Ishikawa (cell line): ENCODE measurements around the gene OXCT2.

Source experiments
- CEBPB ChIP-seq: IDR thresholded peaks from 2 replicates; pipeline ENCODE4 v1.6.1; 2012
- CREB1 ChIP-seq: IDR thresholded peaks from 2 replicates; pipeline ENCODE4 v1.6.1; 2012; ENCODE audit warnings: low read depth
- EGR1 ChIP-seq: IDR thresholded peaks from 2 replicates; pipeline ENCODE4 v1.6.1; 2012
- EP300 ChIP-seq: IDR thresholded peaks from 2 replicates; pipeline ENCODE4 v1.6.1; 2012; ENCODE audit warnings: borderline replicate concordance
- FOXM1 ChIP-seq: IDR thresholded peaks from 2 replicates; pipeline ENCODE4 v1.6.1; 2012; ENCODE audit warnings: low read depth, borderline replicate concordance
- NFIC ChIP-seq: IDR thresholded peaks from 2 replicates; pipeline ENCODE4 v1.6.1; 2012
- RAD21 ChIP-seq: IDR thresholded peaks from 2 replicates; pipeline ENCODE4 v1.6.1; 2012; ENCODE audit warnings: low read depth
- TAF1 ChIP-seq: IDR thresholded peaks from 2 replicates; pipeline ENCODE4 v1.6.1; 2012; ENCODE audit warnings: low read depth, mild to moderate bottlenecking
- TCF12 ChIP-seq: IDR thresholded peaks from 2 replicates; pipeline ENCODE4 v1.6.1; 2012; ENCODE audit warnings: low read depth
- TEAD4 ChIP-seq: IDR thresholded peaks from 2 replicates; pipeline ENCODE4 v1.6.1; 2012
- YY1 ChIP-seq: IDR thresholded peaks from 2 replicates; pipeline ENCODE4 v1.6.1; 2012; ENCODE audit warnings: low read depth
- ZBTB7A ChIP-seq: IDR thresholded peaks from 2 replicates; pipeline ENCODE4 v1.6.1; 2012; ENCODE audit warnings: low read depth
- TF ChIP-seq, protein P1 (sequence below): IDR thresholded peaks from 2 replicates; pipeline ENCODE4 v1.6.1; 2012; ENCODE audit warnings: low read depth, mild to moderate bottlenecking
- TF ChIP-seq, protein P2 (sequence below): IDR thresholded peaks from 2 replicates; pipeline ENCODE4 v1.6.1; 2012
- TF ChIP-seq, protein P3 (sequence below): IDR thresholded peaks from 2 replicates; pipeline ENCODE4 v1.6.1; 2012

The OXCT2 gene

DNA sequence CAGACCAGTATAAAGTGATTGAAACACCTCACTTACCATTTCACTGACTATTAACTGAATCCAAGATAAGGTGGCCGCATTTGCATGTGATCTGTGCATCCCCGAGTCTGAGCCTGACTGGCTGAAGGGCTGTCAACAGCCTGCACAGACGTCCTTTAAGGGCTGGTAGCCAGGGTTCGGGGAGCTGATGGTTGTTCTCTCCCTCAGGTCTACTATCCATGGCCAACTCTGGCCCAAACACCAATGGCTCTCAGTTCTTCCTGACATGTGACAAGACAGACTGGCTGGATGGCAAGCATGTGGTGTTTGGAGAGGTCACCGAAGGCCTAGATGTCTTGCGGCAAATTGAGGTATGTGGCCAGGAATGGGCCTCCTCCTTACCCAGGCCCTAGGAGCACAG lies 18.4 kb downstream of the OXCT2 start:
- no peak for TF ChIP-seq EP300
- TF ChIP-seq, protein P1, sequence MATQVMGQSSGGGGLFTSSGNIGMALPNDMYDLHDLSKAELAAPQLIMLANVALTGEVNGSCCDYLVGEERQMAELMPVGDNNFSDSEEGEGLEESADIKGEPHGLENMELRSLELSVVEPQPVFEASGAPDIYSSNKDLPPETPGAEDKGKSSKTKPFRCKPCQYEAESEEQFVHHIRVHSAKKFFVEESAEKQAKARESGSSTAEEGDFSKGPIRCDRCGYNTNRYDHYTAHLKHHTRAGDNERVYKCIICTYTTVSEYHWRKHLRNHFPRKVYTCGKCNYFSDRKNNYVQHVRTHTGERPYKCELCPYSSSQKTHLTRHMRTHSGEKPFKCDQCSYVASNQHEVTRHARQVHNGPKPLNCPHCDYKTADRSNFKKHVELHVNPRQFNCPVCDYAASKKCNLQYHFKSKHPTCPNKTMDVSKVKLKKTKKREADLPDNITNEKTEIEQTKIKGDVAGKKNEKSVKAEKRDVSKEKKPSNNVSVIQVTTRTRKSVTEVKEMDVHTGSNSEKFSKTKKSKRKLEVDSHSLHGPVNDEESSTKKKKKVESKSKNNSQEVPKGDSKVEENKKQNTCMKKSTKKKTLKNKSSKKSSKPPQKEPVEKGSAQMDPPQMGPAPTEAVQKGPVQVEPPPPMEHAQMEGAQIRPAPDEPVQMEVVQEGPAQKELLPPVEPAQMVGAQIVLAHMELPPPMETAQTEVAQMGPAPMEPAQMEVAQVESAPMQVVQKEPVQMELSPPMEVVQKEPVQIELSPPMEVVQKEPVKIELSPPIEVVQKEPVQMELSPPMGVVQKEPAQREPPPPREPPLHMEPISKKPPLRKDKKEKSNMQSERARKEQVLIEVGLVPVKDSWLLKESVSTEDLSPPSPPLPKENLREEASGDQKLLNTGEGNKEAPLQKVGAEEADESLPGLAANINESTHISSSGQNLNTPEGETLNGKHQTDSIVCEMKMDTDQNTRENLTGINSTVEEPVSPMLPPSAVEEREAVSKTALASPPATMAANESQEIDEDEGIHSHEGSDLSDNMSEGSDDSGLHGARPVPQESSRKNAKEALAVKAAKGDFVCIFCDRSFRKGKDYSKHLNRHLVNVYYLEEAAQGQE, result no peak
- no peak for TF ChIP-seq CEBPB
- no peak for TF ChIP-seq FOXM1
- TF ChIP-seq RAD21, result no peak
- no peak for TF ChIP-seq CREB1
- TF ChIP-seq, protein P2, sequence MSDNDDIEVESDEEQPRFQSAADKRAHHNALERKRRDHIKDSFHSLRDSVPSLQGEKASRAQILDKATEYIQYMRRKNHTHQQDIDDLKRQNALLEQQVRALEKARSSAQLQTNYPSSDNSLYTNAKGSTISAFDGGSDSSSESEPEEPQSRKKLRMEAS, result no peak
- no peak for TF ChIP-seq TCF12
- no peak for TF ChIP-seq YY1
- TF ChIP-seq, protein P3, sequence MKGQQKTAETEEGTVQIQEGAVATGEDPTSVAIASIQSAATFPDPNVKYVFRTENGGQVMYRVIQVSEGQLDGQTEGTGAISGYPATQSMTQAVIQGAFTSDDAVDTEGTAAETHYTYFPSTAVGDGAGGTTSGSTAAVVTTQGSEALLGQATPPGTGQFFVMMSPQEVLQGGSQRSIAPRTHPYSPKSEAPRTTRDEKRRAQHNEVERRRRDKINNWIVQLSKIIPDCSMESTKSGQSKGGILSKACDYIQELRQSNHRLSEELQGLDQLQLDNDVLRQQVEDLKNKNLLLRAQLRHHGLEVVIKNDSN, result no peak
- TF ChIP-seq ZBTB7A, result no peak
- no peak for TF ChIP-seq EGR1
- no peak for TF ChIP-seq TAF1
- no peak for TF ChIP-seq TEAD4
- TF ChIP-seq NFIC, result no peak

DNA sequence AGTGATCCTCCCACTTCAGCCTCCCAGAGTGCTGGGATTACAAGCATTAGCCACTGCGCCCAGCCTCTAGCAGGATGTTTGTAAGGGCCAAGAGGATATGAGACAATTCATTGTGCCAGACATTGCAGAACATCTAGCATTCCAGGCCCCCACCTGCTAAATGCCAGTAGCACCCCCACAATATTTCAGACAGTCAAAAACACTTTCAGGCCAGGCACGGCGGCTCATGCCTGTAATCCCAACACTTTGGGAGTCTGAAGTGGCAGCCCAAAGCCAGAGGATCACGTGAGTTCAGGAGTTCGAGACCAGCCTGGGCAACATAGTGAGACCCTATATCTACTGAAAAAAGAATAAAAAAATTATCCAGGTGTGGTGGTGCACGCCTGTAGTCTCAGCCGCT lies 19.6 kb downstream of the OXCT2 start:
- no peak for TF ChIP-seq FOXM1
- TF ChIP-seq CEBPB, result no peak
- TF ChIP-seq EGR1, result no peak
- TF ChIP-seq YY1, result no peak
- TF ChIP-seq RAD21, result no peak
- TF ChIP-seq, protein P1, result no peak
- no peak for TF ChIP-seq NFIC
- no peak for TF ChIP-seq EP300
- no peak for TF ChIP-seq TEAD4
- TF ChIP-seq ZBTB7A, result no peak
- no peak for TF ChIP-seq TAF1
- TF ChIP-seq, protein P3, result no peak
- TF ChIP-seq CREB1, result no peak
- TF ChIP-seq TCF12, result no peak

DNA sequence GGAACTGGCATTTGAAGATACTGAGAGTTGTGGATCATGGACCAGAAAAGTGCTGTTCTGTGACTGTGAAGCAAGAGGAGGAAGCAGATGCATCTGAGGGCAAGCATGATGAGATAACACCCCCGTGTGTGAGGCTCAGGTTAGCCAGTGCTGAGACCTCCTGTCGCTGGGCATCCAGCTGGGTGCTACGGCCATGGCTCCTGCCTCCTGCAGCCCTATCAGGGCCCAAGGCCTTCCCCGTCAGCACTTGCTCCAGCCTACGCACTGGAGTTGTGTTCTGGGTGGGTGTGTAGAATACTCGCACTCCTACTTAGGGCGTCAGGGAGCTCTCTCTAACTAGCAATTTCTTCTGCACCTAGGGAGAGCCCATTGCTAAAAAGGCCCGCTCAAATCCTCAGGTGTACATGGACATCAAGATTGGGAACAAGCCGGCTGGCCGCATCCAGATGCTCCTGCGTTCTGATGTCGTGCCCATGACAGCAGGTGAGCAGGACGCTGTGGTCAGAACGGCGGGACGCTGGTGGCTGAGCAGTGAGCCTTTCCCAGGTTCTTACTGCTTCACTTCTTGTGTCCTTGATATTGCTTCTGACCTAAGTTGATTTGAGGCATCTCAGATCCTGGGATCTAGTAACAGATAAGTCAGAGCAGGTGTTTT lies 26.0 kb downstream of the OXCT2 start:
- TF ChIP-seq EGR1 (no peak), RAD21 (no peak), NFIC (no peak), CREB1 (no peak), TEAD4 (no peak), EP300 (no peak), ZBTB7A (no peak), TAF1 (no peak), CEBPB (no peak), YY1 (no peak), FOXM1 (no peak), TCF12 (no peak)
- TF ChIP-seq, protein P2, result no peak
- TF ChIP-seq, protein P3, result no peak
- TF ChIP-seq, protein P1, result no peak
